ENCODE data around the gene ID1. TPM values are rescaled to one million over a fixed set of nuclear protein-coding genes. Genes with fewer than 3 reads are reported as not detected.

ID1 gene
- total and polyA plus RNA-seq, 2 of the 13 experiments (the other 11 are each of a cell fraction or from before 2014, with no cell fraction given): 320 to 419 TPM

GRCh38 chr20:31595380-31595653 lies 9.8 kb upstream of the ID1 start:
- intact Hi-C loops (cut with micrococcal nuclease; ENCODE audit: unreplicated experiment): loop anchor here (2.0 kb wide), 1 partner anchor 15 kb away; no protein-coding TSS in a partner anchor
- no peaks in the 10 kb centered on the region for H4K20me1 ChIP-seq (ENCODE audit: insufficient read depth, low read length)
- no peaks in the 10 kb centered on the region for H3K36me3 ChIP-seq (replicated peaks in 1 of 2; ENCODE audit: control insufficient read depth in 1 of 2, insufficient read depth in 2 of 2, low read length in 2 of 2)
- H3K9ac ChIP-seq (ENCODE audit: insufficient read depth, low read depth, low read length): peak overlapping the region; percentile 78
- 10% methylated on average over 3 of the region's 3 CpGs for WGBS (ENCODE audit: low lambda C conversion rate)
- no peaks in the 10 kb centered on the region; a peak in 1 of 5 replicates for H3K27me3 ChIP-seq (ENCODE audit: control insufficient read depth in 1 of 2, insufficient read depth in 2 of 2, low read length in 2 of 2)
- H3K4me1 ChIP-seq (ENCODE audit: insufficient read depth, low read length): peaks cover 67% of the 10 kb centered on the region
- ChIA-PET CTCF (ENCODE audit: low intra/inter-chr PET ratio, low total read pairs) (interaction anchor here (0.6 to 1.5 kb wide), 2 partner anchors 17 to 33 kb away, joined by 3 to 8 read pairs; no protein-coding TSS in a partner anchor), POLR2A (interaction anchor here (0.7 to 4.2 kb wide), 9 partner anchors 11 to 109 kb away, joined by 3 to 183 read pairs (median 4); partner anchors contain the start of gene ID1)
- FAIRE-seq (peak; percentile 8), DNase-seq (ENCODE audit: low spot score) (peak; percentile 59), ATAC-seq (peak; percentile 0; the same call in 2 of the 3 replicates)
- no TSS peak for BruUV-seq (replicated peaks)
- H3K79me2 ChIP-seq (ENCODE audit: insufficient read depth, low read length): peaks cover 17% of the 10 kb centered on the region
- H3K4me3 ChIP-seq (replicated peaks in 1 of 3; ENCODE audit: insufficient read depth in 1 of 3, low read depth in 2 of 3, low read length in 3 of 3): peak overlapping the region; percentile 48 to 74 (median 63)
- H3K27ac ChIP-seq (ENCODE audit: extremely low read length, insufficient read depth, low read length): peak overlapping the region; percentile 90
- no peaks in the 10 kb centered on the region for H3K9me3 ChIP-seq (ENCODE audit: low read length)
- peak overlapping the region; percentile 78 for H3K4me2 ChIP-seq (ENCODE audit: low read depth, low read length)
- in situ Hi-C loops (cut with HindIII; ENCODE audit: extremely low pct_ligation_motif_present, low pct_unique_long_range_greater_than_20kb): no loop called here
- H2AFZ ChIP-seq (ENCODE audit: low read length): no peak overlapping the region
- no peak for TF ChIP-seq TEAD2 (CRISPR knock-in tag; IDR thresholded peaks at IDR 0.05)
- TF ChIP-seq BCL3 (CRISPR knock-in tag; IDR thresholded peaks at IDR 0.05): peak; percentile 3; the same call in 1 of the 2 replicates
- TF ChIP-seq HDAC2 (CRISPR knock-in tag; IDR thresholded peaks at IDR 0.05): peak; percentile 71; the same call in 1 of the 2 replicates
- TF ChIP-seq TGIF2 (CRISPR knock-in tag; IDR thresholded peaks at IDR 0.05): 0 out of 2 replicates have a peak, but pooled peaks have one; percentile 10
- TF ChIP-seq HNRNPH1 (optimal IDR thresholded peaks at IDR 0.05; ENCODE audit: low read depth, low read length): no peak
- TF ChIP-seq ZFP36 (IDR thresholded peaks at IDR 0.05; ENCODE audit: borderline replicate concordance, low read depth, low read length, partially characterized antibody): peak; percentile 91
- TF ChIP-seq PTBP1 (IDR thresholded peaks at IDR 0.05; ENCODE audit: low read depth, low read length, poor library complexity, severe bottlenecking): no peak
- TF ChIP-seq STAT6 (CRISPR knock-in tag; IDR thresholded peaks at IDR 0.05; ENCODE audit: borderline replicate concordance): no peak
- no peak for TF ChIP-seq ZEB1 (IDR thresholded peaks at IDR 0.05; ENCODE audit: insufficient replicate concordance, low read depth)
- peak; percentile 24 for TF ChIP-seq U2AF1 (optimal IDR thresholded peaks at IDR 0.05; ENCODE audit: low read depth, low read length)
- TF ChIP-seq ZBTB49 (CRISPR knock-in tag; IDR thresholded peaks at IDR 0.05; ENCODE audit: borderline replicate concordance): no peak
- peak; percentile 11; the same call in 1 of the 2 replicates for TF ChIP-seq ZNF710 (CRISPR knock-in tag; IDR thresholded peaks at IDR 0.05; ENCODE audit: borderline replicate concordance)
- TF ChIP-seq MIER3 (CRISPR knock-in tag; IDR thresholded peaks at IDR 0.05; ENCODE audit: borderline replicate concordance): no peak
- TF ChIP-seq ZSCAN31 (CRISPR knock-in tag; IDR thresholded peaks at IDR 0.05; ENCODE audit: low read depth): no peak
- no peak for TF ChIP-seq ZNF232 (CRISPR knock-in tag; IDR thresholded peaks at IDR 0.05; ENCODE audit: borderline replicate concordance)
- TF ChIP-seq ZNF724P (CRISPR knock-in tag; IDR thresholded peaks at IDR 0.05; ENCODE audit: borderline replicate concordance): peak; percentile 7; the same call in 1 of the 2 replicates

All from HepG2 (cell line).